Skeletal muscle cell (primary cell): Measurements from ENCODE around the gene DNAAF5.

Experiments
- DNase-seq: peaks from one replicate; pipeline ENCODE4 v3.0.0-alpha.2; 2010; ENCODE audit warnings: low read depth
- H3K4me3 ChIP-seq: 2 replicates; pipeline ENCODE4 v1.5.1; 2011; ENCODE audit warnings: low read depth, mild to moderate bottlenecking, control low read depth, low read length, moderate library complexity

Gene DNAAF5

GRCh38 chr7:727806-728460 is 1.4 kb downstream of the DNAAF5 start:
- H3K4me3 ChIP-seq, result peak overlapping the region; percentile 71
- no peak for DNase-seq

- no peak overlapping the region for H3K4me3 ChIP-seq
- DNase-seq, result no peak
Observed at GRCh38 chr7:728602-729001, 2.1 kb downstream of the DNAAF5 start.

- H3K4me3 ChIP-seq, result no peak overlapping the region
- DNase-seq, result no peak
Observed at GRCh38 chr7:729140-730000, 2.9 kb downstream of the DNAAF5 start.

- H3K4me3 ChIP-seq, result no peak overlapping the region
- no peak for DNase-seq
Observed at GRCh38 chr7:730501-731439, 4.3 kb downstream of the DNAAF5 start.

GRCh38 chr7:731440-732085 is 5.1 kb downstream of the DNAAF5 start:
- DNase-seq, result no peak
- no peak overlapping the region for H3K4me3 ChIP-seq

- no peak for DNase-seq
- H3K4me3 ChIP-seq, result no peak overlapping the region
Observed at GRCh38 chr7:732094-732541, 5.6 kb downstream of the DNAAF5 start.

GRCh38 chr7:732556-732955 is 6.1 kb downstream of the DNAAF5 start:
- DNase-seq, result no peak
- no peak overlapping the region for H3K4me3 ChIP-seq

- H3K4me3 ChIP-seq, result no peak overlapping the region
- no peak for DNase-seq
Observed at GRCh38 chr7:734214-734613, 7.7 kb downstream of the DNAAF5 start.

- no peak for DNase-seq
- H3K4me3 ChIP-seq, result no peak overlapping the region
Observed at GRCh38 chr7:734808-735207, 8.3 kb downstream of the DNAAF5 start.

- no peak overlapping the region for H3K4me3 ChIP-seq
Observed at GRCh38 chr7:738241-738640, 11.7 kb downstream of the DNAAF5 start.

GRCh38 chr7:738723-739454 is 12.4 kb downstream of the DNAAF5 start:
- no peak for DNase-seq
- no peak overlapping the region for H3K4me3 ChIP-seq

More at GRCh38 chr7:738241-738640, 11.7 kb downstream of the DNAAF5 start:
- DNase-seq, result no peak

- no peak overlapping the region for H3K4me3 ChIP-seq
- no peak for DNase-seq
Observed at GRCh38 chr7:739455-739982, 13.0 kb downstream of the DNAAF5 start.

- DNase-seq, result no peak
- H3K4me3 ChIP-seq, result no peak overlapping the region
Observed at GRCh38 chr7:739983-740942, 13.8 kb downstream of the DNAAF5 start.

GRCh38 chr7:741191-741671 is 14.7 kb downstream of the DNAAF5 start:
- DNase-seq, result no peak
- H3K4me3 ChIP-seq, result no peak overlapping the region

GRCh38 chr7:741850-742249 is 15.4 kb downstream of the DNAAF5 start:
- DNase-seq, result no peak

GRCh38 chr7:742791-743190 is 16.3 kb downstream of the DNAAF5 start:
- no peak overlapping the region for H3K4me3 ChIP-seq
- no peak for DNase-seq

More at GRCh38 chr7:741850-742249, 15.4 kb downstream of the DNAAF5 start:
- no peak overlapping the region for H3K4me3 ChIP-seq
